Measurements from ENCODE around the gene ATRNL1. TPM values are rescaled to one million over a fixed set of nuclear protein-coding genes. Genes with fewer than 3 reads are reported as not detected.
A peak's percentile ranks its signal among the peaks of the same experiment; 100 is the strongest.

ATRNL1 gene
- polyA plus RNA-seq, 1 of the 3 experiments (the other 2 are of a cell fraction): 0.67 TPM

- no peak overlapping the region for H3K27ac ChIP-seq (ENCODE audit: low read depth in 2 of 2, low read length in 1 of 2)
- H4K20me1 ChIP-seq (ENCODE audit: insufficient read depth): no peaks in the 10 kb centered on the region
- CTCF ChIA-PET: interaction anchor here (1.0 kb wide), 1 partner anchor 10 kb away, joined by 3 read pairs; no protein-coding TSS in a partner anchor
- H3K27me3 ChIP-seq (ENCODE audit: insufficient read depth): no peaks in the 10 kb centered on the region
- no peaks in the 10 kb centered on the region for H3K36me3 ChIP-seq (replicated peaks in 1 of 2; ENCODE audit: control insufficient read depth in 1 of 2, insufficient read depth in 2 of 2, low read length in 1 of 2)
- POLR2A ChIA-PET: no interaction called here
- H3K4me1 ChIP-seq (ENCODE audit: control insufficient read depth in 1 of 2, insufficient read depth in 2 of 2, low read depth in 1 of 2, low read length in 1 of 2): peaks cover 0 to 5% of the 10 kb centered on the region in 2 experiments; a peak in 1 of 4 replicates
- no peaks in the 10 kb centered on the region for H3K79me2 ChIP-seq (ENCODE audit: insufficient read depth)
- no peak overlapping the region for H2AFZ ChIP-seq (ENCODE audit: low read depth)
- 66% methylated on average over 2 of the region's 2 CpGs for WGBS (ENCODE audit: low lambda C conversion rate)
- DNase-seq: no peak
- H3F3A ChIP-seq (replicated peaks; ENCODE audit: insufficient read depth): no peaks in the 10 kb centered on the region
- H3K4me3 ChIP-seq (ENCODE audit: low read depth in 2 of 2, low read length in 1 of 2): no peak overlapping the region
- TF ChIP-seq POLR2AphosphoS5 (IDR thresholded peaks at IDR 0.05; ENCODE audit: low read depth, low read length): no peak
- TF ChIP-seq MXI1 (IDR thresholded peaks at IDR 0.05; ENCODE audit: low read depth, low read length): no peak
- TF ChIP-seq IRF3 (IDR thresholded peaks at IDR 0.05; ENCODE audit: low read depth, low read length): no peak
- H3K9me2 ChIP-seq: no peaks in the 10 kb centered on the region
- H3K9ac ChIP-seq: no peak overlapping the region
- no peaks in the 10 kb centered on the region for H3K9me3 ChIP-seq
- H3K4me2 ChIP-seq: no peak overlapping the region
Measured at GRCh38 chr10:115861455-115861854, 768.3 kb downstream of the ATRNL1 start.

GRCh38 chr10:115861864-115862263 lies 768.7 kb downstream of the ATRNL1 start:
- Histone ChIP-seq H3K9ac (no peak overlapping the region), H3F3A (replicated peaks; ENCODE audit: insufficient read depth) (no peaks in the 10 kb centered on the region), H4K20me1 (ENCODE audit: insufficient read depth) (no peaks in the 10 kb centered on the region), H3K27me3 (ENCODE audit: insufficient read depth) (no peaks in the 10 kb centered on the region), H3K9me3 (no peaks in the 10 kb centered on the region), H3K9me2 (no peaks in the 10 kb centered on the region), H3K36me3 (replicated peaks in 1 of 2; ENCODE audit: control insufficient read depth in 1 of 2, insufficient read depth in 2 of 2, low read length in 1 of 2) (no peaks in the 10 kb centered on the region), H3K4me3 (ENCODE audit: low read depth in 2 of 2, low read length in 1 of 2) (no peak overlapping the region), H3K79me2 (ENCODE audit: insufficient read depth) (no peaks in the 10 kb centered on the region), H3K27ac (ENCODE audit: low read depth in 2 of 2, low read length in 1 of 2) (no peak overlapping the region), H3K4me1 (ENCODE audit: control insufficient read depth in 1 of 2, insufficient read depth in 2 of 2, low read depth in 1 of 2, low read length in 1 of 2) (peaks cover 0 to 5% of the 10 kb centered on the region in 2 experiments; a peak in 1 of 4 replicates), H2AFZ (ENCODE audit: low read depth) (no peak overlapping the region), H3K4me2 (no peak overlapping the region)
- 84% methylated on average over 1 of the region's 1 CpG for WGBS (ENCODE audit: low lambda C conversion rate)
- no peak for DNase-seq
- ChIA-PET CTCF (interaction anchor here (1.0 kb wide), 1 partner anchor 10 kb away, joined by 3 read pairs; no protein-coding TSS in a partner anchor), POLR2A (no interaction called here)
- TF ChIP-seq RCOR1 (IDR thresholded peaks at IDR 0.05; ENCODE audit: low read length) (no peak), JUND (IDR thresholded peaks at IDR 0.05) (0 out of 2 replicates have a peak, but pooled peaks have one; percentile 14), FOSL2 (IDR thresholded peaks at IDR 0.05; ENCODE audit: borderline replicate concordance, low read depth) (peak; percentile 44; the same call in 1 of the 2 replicates)

- H3K27ac ChIP-seq (ENCODE audit: low read depth in 2 of 2, low read length in 1 of 2): no peak overlapping the region
- H3F3A ChIP-seq (replicated peaks; ENCODE audit: insufficient read depth): no peaks in the 10 kb centered on the region
- H3K4me2 ChIP-seq: no peak overlapping the region
- H3K36me3 ChIP-seq (replicated peaks in 1 of 2; ENCODE audit: control insufficient read depth in 1 of 2, insufficient read depth in 2 of 2, low read length in 1 of 2): no peaks in the 10 kb centered on the region
- H3K4me1 ChIP-seq (ENCODE audit: control insufficient read depth in 1 of 2, insufficient read depth in 2 of 2, low read depth in 1 of 2, low read length in 1 of 2): peaks cover 0 to 5% of the 10 kb centered on the region in 2 experiments; a peak in 1 of 4 replicates
- TF ChIP-seq MXI1 (IDR thresholded peaks at IDR 0.05; ENCODE audit: low read depth, low read length) (no peak), EZH2phosphoT487 (IDR thresholded peaks at IDR 0.05; ENCODE audit: borderline replicate concordance, low read depth) (no peak), JUND (IDR thresholded peaks at IDR 0.05) (no peak), SIN3A (IDR thresholded peaks at IDR 0.05; ENCODE audit: borderline replicate concordance, low read depth, low read length) (no peak), POLR2AphosphoS5 (IDR thresholded peaks at IDR 0.05; ENCODE audit: low read depth, low read length) (no peak), GABPA (IDR thresholded peaks at IDR 0.05; ENCODE audit: low read depth) (no peak), NRF1 (IDR thresholded peaks at IDR 0.05; ENCODE audit: low read depth, low read length) (no peak), MAX (IDR thresholded peaks at IDR 0.05; ENCODE audit: low read depth) (no peak), SMC3 (IDR thresholded peaks at IDR 0.05; ENCODE audit: low read depth, low read length) (no peak), CTCF (IDR thresholded peaks at IDR 0.05) (no peak), ELF1 (IDR thresholded peaks at IDR 0.05) (no peak), RAD21 (IDR thresholded peaks at IDR 0.05; ENCODE audit: low read length) (no peak), EP300 (IDR thresholded peaks at IDR 0.05; ENCODE audit: borderline replicate concordance in 1 of 2, low read depth in 1 of 2, low read length in 1 of 2) (no peak), MEF2A (IDR thresholded peaks at IDR 0.05; ENCODE audit: borderline replicate concordance, low read depth) (no peak), RXRA (IDR thresholded peaks at IDR 0.05; ENCODE audit: borderline replicate concordance, low read depth) (no peak), RCOR1 (IDR thresholded peaks at IDR 0.05; ENCODE audit: low read length) (no peak), TCF12 (IDR thresholded peaks at IDR 0.05) (no peak)
- no peak for DNase-seq
- CTCF ChIA-PET: no interaction called here
- POLR2A ChIA-PET: no interaction called here
- no peaks in the 10 kb centered on the region for H4K20me1 ChIP-seq (ENCODE audit: insufficient read depth)
- no peaks in the 10 kb centered on the region for H3K9me2 ChIP-seq
- H3K27me3 ChIP-seq (ENCODE audit: insufficient read depth): no peaks in the 10 kb centered on the region
- H3K9ac ChIP-seq: no peak overlapping the region
- WGBS (ENCODE audit: low lambda C conversion rate): 51% methylated on average over 1 of the region's 1 CpG
- H3K4me3 ChIP-seq (ENCODE audit: low read depth in 2 of 2, low read length in 1 of 2): no peak overlapping the region
- no peaks in the 10 kb centered on the region for H3K79me2 ChIP-seq (ENCODE audit: insufficient read depth)
- H2AFZ ChIP-seq (ENCODE audit: low read depth): no peak overlapping the region
- no peaks in the 10 kb centered on the region for H3K9me3 ChIP-seq
Measured at GRCh38 chr10:115866174-115866573, 773.0 kb downstream of the ATRNL1 start.
